D721Med (cell line): Measurements from ENCODE around the gene MPL.

Experiments used
- DNase-seq: peaks from one replicate; pipeline ENCODE4 v3.0.0; 2011; ENCODE audit warnings: low spot score; ENCODE audit not compliant: insufficient read length
- FAIRE-seq: peaks from 2 replicates; lab custom pipeline; 2011; peaks lifted over from hg19 to GRCh38; lab: Jason Lieb, UNC
- CTCF ChIP-seq: IDR thresholded peaks from 2 replicates; pipeline ENCODE4 v1.5.1; 2012; ENCODE audit warnings: mild to moderate bottlenecking, control low read depth; ENCODE audit not compliant: insufficient read depth; ENCODE audit errors: missing control alignments

MPL gene

GRCh38 chr1:43354471-43354870 lies 16.9 kb downstream of the MPL start:
- FAIRE-seq (no peak), DNase-seq (no peak)

GRCh38 chr1:43354936-43355335 lies 17.3 kb downstream of the MPL start:
- FAIRE-seq (no peak), DNase-seq (no peak)
- TF ChIP-seq CTCF: no peak

More at GRCh38 chr1:43354471-43354870, 16.9 kb downstream of the MPL start:
- no peak for TF ChIP-seq CTCF

GRCh38 chr1:43357251-43357650 lies 19.6 kb downstream of the MPL start:
- DNase-seq (no peak), FAIRE-seq (no peak)
- no peak for TF ChIP-seq CTCF

GRCh38 chr1:43358121-43358745 lies 20.6 kb downstream of the MPL start:
- FAIRE-seq: no peak

GRCh38 chr1:43358746-43359693 lies 21.4 kb downstream of the MPL start, which contains the start of gene CDC20:
Gene CDC20, plus strand, starts transcription at chr1:43358981. Its CDS starts 235 bp downstream, at chr1:43359216.
- TF ChIP-seq CTCF: no peak
- FAIRE-seq: no peak
- DNase-seq: peak; percentile 91

More at GRCh38 chr1:43358121-43358745, 20.6 kb downstream of the MPL start:
- DNase-seq: peak; percentile 57
- TF ChIP-seq CTCF: peak; percentile 49

- FAIRE-seq (no peak), DNase-seq (no peak)
- TF ChIP-seq CTCF: no peak
Measured at GRCh38 chr1:43359696-43360095, 22.1 kb downstream of the MPL start.

GRCh38 chr1:43360616-43361015 lies 23.0 kb downstream of the MPL start:
- DNase-seq: no peak
- FAIRE-seq: no peak
- TF ChIP-seq CTCF: no peak
